GM19238 (cell line): Measurements from ENCODE around the gene IGF1R.

Experiments
- DNase-seq: peaks from one replicate; pipeline ENCODE4 v3.0.0; 2011; ENCODE audit warnings: low spot score; ENCODE audit not compliant: insufficient read length

The IGF1R gene

DNA sequence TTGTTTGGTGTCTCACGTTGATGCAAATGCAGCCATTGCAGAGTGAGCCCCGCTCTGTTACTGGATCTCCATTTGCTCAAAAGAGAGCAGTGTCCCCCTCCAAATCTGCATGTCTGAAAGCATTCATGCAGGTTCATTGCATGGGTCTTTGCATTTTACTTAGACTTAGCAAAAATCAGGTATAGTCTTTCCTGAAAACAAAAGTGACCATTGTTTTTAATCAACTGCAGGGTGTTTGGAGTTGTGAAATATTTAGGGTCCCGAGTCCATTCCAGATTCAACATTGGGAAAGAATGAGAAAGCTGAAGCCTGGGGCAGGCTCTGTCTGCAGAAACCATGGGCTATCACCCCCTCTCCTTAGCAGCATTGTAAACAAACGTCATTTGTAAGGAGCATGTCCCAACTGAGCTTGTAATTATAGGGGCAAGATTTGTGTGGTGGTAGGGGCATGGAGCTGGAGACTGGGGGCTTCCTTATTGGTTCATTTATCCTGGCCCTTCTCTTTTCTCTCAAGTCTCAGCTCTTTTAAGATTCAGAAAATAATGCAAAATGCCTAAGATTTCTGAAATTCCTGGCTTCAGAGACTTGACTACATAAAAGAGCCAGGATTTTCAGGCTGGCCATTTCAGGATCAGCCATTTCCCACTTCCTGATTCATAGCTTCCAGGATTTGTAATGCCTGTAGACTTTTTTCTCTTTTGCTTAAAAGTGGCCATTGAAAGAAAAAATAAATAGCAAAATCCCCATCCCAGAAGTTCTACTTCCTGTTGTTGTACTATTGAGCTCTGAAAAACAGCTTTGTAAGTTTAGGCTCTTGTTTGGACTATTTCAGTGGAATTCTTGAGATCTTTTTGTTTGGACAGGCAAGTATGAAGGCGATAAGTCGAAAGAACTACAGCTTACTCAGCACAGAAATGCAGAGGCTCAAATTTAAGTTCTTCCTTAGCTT is 23.0 kb downstream of the IGF1R start:
- DNase-seq = no peak

DNA sequence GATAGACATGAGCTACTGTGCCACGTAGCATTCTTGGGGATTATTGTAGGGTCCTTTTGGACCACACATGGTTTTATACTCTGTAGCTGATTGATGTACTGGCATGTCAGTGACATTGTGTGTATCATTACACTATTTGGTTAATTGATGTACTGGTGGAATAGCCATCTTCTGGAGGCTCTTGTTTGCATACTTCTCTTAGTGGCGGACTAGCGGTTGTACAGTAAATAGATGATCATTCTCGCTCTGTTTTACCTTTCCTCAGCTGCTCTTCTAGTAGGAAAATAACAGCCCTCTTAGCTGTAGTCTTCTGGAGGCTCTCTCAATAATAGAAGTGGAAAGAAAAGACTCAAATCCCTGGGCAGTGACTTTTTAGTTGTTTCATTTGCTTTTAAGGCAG is 24.8 kb downstream of the IGF1R start:
- no peak for DNase-seq

DNA sequence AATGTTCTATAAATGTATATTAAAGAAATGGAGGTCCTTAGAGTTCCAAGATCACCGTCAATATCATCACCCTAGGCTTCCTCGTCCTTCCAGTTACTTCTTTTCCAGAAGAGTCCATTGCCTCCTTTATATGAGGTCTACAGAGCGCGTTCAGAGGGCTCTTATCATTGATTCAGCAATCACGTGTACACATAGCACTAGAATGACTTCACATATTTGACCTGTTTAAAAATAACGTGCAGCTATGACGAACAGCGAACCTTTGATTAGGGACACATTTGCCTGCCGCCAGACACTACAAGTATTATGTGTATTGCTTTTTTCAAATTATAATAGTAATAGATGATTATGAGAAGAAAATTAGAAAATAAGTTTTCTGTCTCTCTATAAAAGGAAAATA is 26.0 kb downstream of the IGF1R start:
- no peak for DNase-seq

- DNase-seq = no peak
Observed at GRCh38 chr15:98676586-98677270, 28.4 kb downstream of the IGF1R start.

- no peak for DNase-seq
Observed at GRCh38 chr15:98677345-98678059, 29.2 kb downstream of the IGF1R start.

DNA sequence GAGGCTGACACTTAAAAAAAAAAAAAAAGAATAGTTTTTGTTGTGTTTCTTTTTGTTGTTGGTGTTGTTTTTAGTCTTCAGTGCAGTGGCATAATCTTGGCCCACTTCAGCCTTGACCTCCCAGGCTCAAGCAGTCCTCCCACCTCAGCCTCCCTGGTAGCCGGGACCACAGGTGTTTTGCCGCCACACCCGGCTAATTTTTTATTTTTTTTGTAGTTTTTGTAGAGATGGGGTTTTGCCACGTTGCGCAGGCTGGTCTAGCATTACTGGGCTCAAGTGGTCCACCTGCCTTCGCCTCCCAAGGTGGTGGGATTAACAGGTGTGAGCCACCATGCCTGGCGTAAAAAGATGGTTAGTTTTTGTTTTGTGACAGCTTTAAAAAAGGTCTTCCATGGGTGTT is 30.1 kb downstream of the IGF1R start:
- DNase-seq = no peak

- no peak for DNase-seq
Observed at GRCh38 chr15:98681061-98681460, 32.7 kb downstream of the IGF1R start.

- DNase-seq = no peak
Observed at GRCh38 chr15:98682992-98683701, 34.8 kb downstream of the IGF1R start.

GRCh38 chr15:98683831-98684230 is 35.5 kb downstream of the IGF1R start:
- DNase-seq = no peak

- DNase-seq = no peak
Observed at GRCh38 chr15:98684436-98684835, 36.1 kb downstream of the IGF1R start.

- DNase-seq = no peak
Observed at GRCh38 chr15:98684995-98685525, 36.7 kb downstream of the IGF1R start.

- DNase-seq = no peak
Observed at GRCh38 chr15:98686983-98687382, 38.6 kb downstream of the IGF1R start.

GRCh38 chr15:98689431-98689861 is 41.1 kb downstream of the IGF1R start:
- DNase-seq = no peak

DNA sequence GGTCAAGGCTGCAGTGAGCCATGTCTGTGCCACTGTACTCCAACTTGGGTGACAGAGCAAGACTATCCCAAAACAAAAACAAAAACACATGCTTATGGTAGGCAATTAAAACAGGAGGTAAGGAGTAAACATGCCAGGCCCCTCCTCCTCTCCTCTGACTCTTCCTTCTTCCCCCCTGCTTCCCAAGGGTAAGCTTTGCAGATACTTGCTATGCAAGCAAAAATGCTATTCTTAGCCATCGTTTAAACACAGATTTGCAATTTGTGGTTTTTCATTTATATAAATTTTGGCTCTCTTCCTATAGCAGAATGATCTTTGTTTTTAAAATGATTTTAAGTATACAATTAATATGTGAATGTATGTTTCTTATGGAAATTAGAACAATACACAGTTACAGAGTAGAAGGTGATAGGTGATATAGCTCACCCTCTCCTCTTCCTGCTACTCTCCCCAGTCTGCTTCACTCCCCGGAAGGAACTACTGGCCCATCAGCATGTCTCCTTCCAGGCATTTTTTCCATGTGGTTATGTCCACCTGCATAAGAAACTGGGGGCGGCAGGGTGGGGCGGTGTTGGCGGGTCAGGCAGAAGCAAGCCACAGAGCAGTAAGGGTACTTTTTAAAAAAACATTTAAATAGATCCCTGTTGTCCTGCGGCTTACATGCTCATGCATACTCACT is 42.1 kb downstream of the IGF1R start:
- DNase-seq = no peak

GRCh38 chr15:98692213-98692612 is 43.9 kb downstream of the IGF1R start:
- DNase-seq = no peak

- no peak for DNase-seq
Observed at GRCh38 chr15:98694161-98694560, 45.8 kb downstream of the IGF1R start.

DNA sequence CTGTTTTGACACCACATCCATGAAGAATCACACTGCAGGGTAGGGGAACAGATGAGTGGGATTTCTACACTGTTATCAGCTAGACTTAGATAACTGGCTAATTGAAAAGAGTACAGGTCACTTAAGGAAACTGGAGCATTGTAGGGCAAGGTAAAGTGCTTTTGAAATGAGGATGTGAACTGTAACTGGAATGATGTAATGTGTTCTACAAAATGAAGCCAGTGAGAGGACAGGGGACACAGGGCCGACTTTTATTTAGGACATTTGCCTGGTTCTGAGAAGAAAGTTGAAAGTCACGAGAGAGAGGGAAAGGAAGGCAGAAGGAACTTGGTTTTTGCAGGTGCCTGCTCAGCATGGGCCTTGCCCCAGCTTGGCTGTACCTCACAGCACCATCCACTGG is 50.5 kb downstream of the IGF1R start:
- DNase-seq = no peak

DNA sequence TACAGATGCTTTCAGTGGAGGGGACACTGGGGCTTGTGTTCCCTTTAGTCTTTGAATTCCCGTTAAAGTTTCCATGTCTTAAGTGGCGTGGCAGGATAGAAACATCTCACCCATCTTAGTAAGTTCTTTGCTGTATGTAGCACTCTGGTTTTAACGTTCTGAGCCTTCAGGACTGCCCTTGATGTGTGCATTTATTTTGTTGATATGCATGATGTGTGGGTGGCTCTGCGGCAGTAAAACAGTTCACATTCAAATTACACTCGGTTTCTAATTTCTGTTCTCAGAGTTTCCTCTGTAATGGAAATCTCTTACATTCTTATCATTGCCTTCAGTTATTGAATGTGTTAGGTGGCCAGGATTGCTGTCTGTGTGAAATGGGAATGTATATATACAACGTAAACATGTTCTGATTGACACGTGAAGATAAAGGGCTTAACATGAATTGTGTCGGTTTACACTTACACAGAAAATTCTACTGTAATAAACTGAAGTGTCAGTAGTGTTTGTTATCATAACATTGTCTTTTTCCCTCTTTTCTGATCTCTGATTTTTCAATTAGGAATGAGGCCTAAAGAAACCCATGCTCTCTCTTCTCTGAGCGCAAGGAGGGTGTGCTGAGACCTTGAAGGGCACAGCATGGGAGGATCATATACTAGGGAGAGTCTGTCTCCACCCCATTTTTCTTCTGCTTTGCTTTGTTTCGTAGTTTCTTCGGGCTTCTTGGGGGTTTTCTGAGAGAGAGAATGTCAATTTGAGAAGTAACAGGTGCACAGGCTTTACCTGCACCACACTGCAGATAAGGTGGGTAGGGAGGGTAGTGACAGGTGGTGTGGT is 51.5 kb downstream of the IGF1R start:
- DNase-seq = no peak

DNA sequence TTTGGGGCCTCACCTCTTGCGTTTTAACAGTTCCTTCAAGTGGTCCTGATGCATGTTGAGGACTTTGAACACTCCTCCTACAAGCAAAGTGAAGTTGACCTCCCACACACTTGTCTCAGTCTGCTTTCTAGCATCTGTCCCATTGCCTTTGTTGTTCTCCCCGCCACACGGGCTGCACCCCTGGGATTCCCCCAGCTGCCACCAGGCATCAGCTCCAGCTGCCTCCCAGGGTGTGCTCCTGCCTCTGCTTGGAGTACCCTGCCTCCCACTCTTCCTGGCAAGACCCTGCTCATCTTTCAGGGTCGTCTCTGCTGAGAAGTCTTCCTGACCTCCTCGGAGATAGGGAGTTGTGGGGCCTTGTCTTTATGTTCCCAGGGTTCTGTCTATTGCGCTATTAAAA is 52.2 kb downstream of the IGF1R start:
- DNase-seq = no peak
